ENCODE measurements around the gene SLC26A3.

DNA sequence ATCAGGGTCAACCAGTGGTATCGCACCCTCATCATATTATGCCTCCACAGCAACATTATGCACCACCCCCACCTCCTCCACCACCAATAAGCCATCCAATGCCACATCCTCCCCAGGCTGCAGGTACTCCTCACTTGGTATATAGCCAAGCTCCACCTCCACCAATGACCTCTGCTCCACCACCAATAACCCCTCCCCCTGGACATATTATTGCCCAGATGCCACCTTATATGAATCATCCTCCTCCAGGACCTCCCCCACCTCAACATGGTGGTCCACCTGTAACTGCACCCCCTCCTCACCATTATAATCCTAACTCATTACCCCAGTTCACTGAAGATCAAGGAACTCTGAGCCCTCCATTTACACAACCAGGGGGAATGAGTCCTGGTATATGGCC lies 44.4 kb downstream of the SLC26A3 start:
- TF ChIP-seq GATA2 (IDR thresholded peaks at IDR 0.05; ENCODE audit: low read depth, low read length) (no peak), GATA3 (IDR thresholded peaks at IDR 0.05; ENCODE audit: low read depth, low read length) (no peak)
